ENCODE data around the gene SPHK2. TPM values are rescaled to one million over a fixed set of nuclear protein-coding genes. Genes with fewer than 3 reads are reported as not detected.
A peak's percentile ranks its signal among the peaks of the same experiment; 100 is the strongest.

Gene SPHK2
- total and polyA plus RNA-seq, 9 donors: 2.9 to 37.2 (median 25.4) TPM

GRCh38 chr19:48625891-48626327 lies 6.6 kb downstream of the SPHK2 start:
- TF ChIP-seq CTCF (IDR thresholded peaks at IDR 0.05) (no peak), EP300 (IDR thresholded peaks at IDR 0.05) (no peak), POLR2A (IDR thresholded peaks at IDR 0.05) (no peak)
- H3K9me3 ChIP-seq: no peaks in the 10 kb centered on the region
- no peak overlapping the region for H3K4me3 ChIP-seq
- DNase-seq: peak in 3 of 5 donors; percentile 62 to 70 (median 65)
- H3K27ac ChIP-seq: no peak overlapping the region
- H3K36me3 ChIP-seq: no peaks in the 10 kb centered on the region
- WGBS, 3 donors: 88 to 89% (median 88%) methylated on average over 30 of the region's 30 CpGs
- peaks cover 12% of the 10 kb centered on the region for H3K4me1 ChIP-seq (ENCODE audit: insufficient read depth)
- H3K27me3 ChIP-seq: no peaks in the 10 kb centered on the region
- intact Hi-C loops (cut with DNase I): no loop called here

GRCh38 chr19:48627201-48627864 lies 8.0 kb downstream of the SPHK2 start:
- Histone ChIP-seq H3K9me3 (no peaks in the 10 kb centered on the region), H3K36me3 (no peaks in the 10 kb centered on the region), H3K27ac (no peak overlapping the region), H3K4me3 (no peak overlapping the region), H3K4me1 (ENCODE audit: insufficient read depth) (peaks cover 16% of the 10 kb centered on the region), H3K27me3 (no peaks in the 10 kb centered on the region)
- peak in 3 of 5 donors; percentile 31 to 46 (median 41) for DNase-seq
- intact Hi-C loops (cut with DNase I): no loop called here
- WGBS, 3 donors: 62 to 72% (median 66%) methylated on average over 6 of the region's 6 CpGs
- TF ChIP-seq CTCF (IDR thresholded peaks at IDR 0.05) (no peak), EP300 (IDR thresholded peaks at IDR 0.05) (no peak), POLR2A (IDR thresholded peaks at IDR 0.05) (no peak)

GRCh38 chr19:48627865-48628314 lies 8.6 kb downstream of the SPHK2 start:
- TF ChIP-seq EP300 (IDR thresholded peaks at IDR 0.05) (no peak), POLR2A (IDR thresholded peaks at IDR 0.05) (no peak), CTCF (IDR thresholded peaks at IDR 0.05) (no peak)
- no peaks in the 10 kb centered on the region for H3K36me3 ChIP-seq
- H3K27ac ChIP-seq: peak overlapping the region in 1 of 2 donors; percentile 25
- H3K4me3 ChIP-seq: no peak overlapping the region
- WGBS, 3 donors: 72 to 73% (median 72%) methylated on average over 9 to 17 of the region's 17 CpGs
- intact Hi-C loops (cut with DNase I): no loop called here
- peak in 3 of 5 donors; percentile 36 to 44 (median 40) for DNase-seq
- H3K4me1 ChIP-seq (ENCODE audit: insufficient read depth): peaks cover 16% of the 10 kb centered on the region
- H3K9me3 ChIP-seq: no peaks in the 10 kb centered on the region
- H3K27me3 ChIP-seq: no peaks in the 10 kb centered on the region

GRCh38 chr19:48628486-48629296 lies 9.4 kb downstream of the SPHK2 start:
- H3K27me3 ChIP-seq: no peaks in the 10 kb centered on the region
- no peak overlapping the region for H3K4me3 ChIP-seq
- no peaks in the 10 kb centered on the region for H3K9me3 ChIP-seq
- WGBS, 3 donors: 63 to 71% (median 68%) methylated on average over 33 to 34 of the region's 34 CpGs
- intact Hi-C loops (cut with DNase I): no loop called here
- peak overlapping the region; percentile 25 to 63 for H3K27ac ChIP-seq
- DNase-seq: peak; percentile 56 to 69 (median 65)
- TF ChIP-seq POLR2A (IDR thresholded peaks at IDR 0.05) (no peak), CTCF (IDR thresholded peaks at IDR 0.05) (no peak), EP300 (IDR thresholded peaks at IDR 0.05) (no peak)
- H3K36me3 ChIP-seq: no peaks in the 10 kb centered on the region
- peaks cover 18% of the 10 kb centered on the region for H3K4me1 ChIP-seq (ENCODE audit: insufficient read depth)

Measured in ovary (tissue), 9 donors.